NCI-H748 treated with DMSO at 0.1 percent for 48 hours (cell line): ENCODE results near the gene ABCC8.

Source experiments
- DNase-seq: peaks from one replicate; lab custom pipeline; 2025; lab: John Stamatoyannopoulos, UW

Gene ABCC8

GRCh38 chr11:17351172-17351509 lies 125.5 kb downstream of the ABCC8 start:
- DNase-seq = no peak

GRCh38 chr11:17350455-17351171 lies 126.0 kb downstream of the ABCC8 start:
- DNase-seq = no peak

DNA sequence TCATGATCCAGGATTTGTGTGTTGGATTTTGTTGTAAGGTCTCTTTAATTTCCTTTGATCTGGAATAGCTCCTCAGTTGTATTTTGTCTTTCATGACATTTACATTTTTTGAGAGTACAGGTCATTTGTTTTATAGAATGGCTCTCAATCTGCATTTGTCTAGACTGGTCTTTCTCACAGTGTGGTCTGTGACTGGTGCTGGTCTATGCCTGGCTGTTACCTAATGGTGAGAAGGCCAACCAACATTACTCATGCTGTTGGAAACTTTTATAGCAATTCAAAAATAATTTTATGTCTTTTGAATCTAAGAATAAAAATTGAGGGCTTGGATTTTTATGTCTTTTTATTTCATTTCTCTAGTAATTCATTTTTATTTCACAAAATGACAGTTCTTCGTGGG lies 129.0 kb downstream of the ABCC8 start:
- no peak for DNase-seq

DNA sequence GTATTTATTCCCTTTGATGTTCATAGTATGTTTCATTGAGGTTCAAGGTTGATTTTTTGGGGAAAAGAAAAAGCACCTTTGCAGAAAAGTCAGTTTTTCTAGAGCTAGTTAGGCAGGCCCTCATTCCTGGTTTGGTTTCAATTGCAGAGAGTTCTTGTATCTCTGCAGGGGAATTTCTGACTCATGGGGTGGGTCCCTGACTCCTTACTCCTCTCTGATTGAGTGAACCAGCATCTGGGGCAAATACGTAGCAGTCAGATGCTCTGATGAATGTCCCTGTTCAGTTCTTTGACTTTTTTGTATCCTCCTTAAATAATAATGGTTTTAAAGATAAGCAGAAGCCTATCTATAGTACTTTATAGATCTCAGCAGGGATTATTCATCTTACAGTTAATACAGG lies 132.7 kb downstream of the ABCC8 start:
- no peak for DNase-seq

DNA sequence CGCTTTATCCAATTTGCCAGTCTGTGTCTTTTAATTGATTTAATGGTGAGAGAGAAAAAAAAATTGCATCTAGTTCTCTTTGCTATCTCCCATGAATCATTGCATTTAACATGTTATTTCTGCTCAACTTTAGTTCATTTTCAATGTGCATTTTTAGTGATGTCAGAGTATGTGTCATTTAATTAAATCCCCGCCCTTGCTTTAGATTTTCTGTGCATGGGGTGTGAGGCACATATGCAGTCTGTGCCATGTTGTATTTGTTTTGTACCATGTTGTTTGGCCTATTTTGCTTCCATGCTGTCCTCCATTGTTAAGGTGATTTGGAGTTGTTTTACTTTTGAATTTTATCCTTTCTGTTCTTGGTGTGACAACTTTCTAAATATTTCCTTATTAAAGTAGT lies 133.4 kb downstream of the ABCC8 start:
- no peak for DNase-seq
